Mesenteric fat pad (tissue), 1 donor: ENCODE results near the gene NEK10. TPM values are rescaled to one million over a fixed set of nuclear protein-coding genes. Genes with fewer than 3 reads are reported as not detected.

Source experiments
- DNase-seq: peaks from one replicate; pipeline ENCODE4 v3.0.0-alpha.2; 2020; ENCODE audit warnings: low spot score
- total RNA-seq: library from RNA; stranded (reverse); fragmentation: NEBNext Ultra II Directional; extraction: Animal tissue kit (Norgen Biotek cat#: 25700); gene quantifications from one replicate; pipeline ENCODE4 v1.2.1, GENCODE V29; 2021
- donor health status: DM: yes; HTN: yes; CAD: no.

Gene NEK10
- total RNA-seq, 1 donor from 2014 or later = 0.87 TPM

GRCh38 chr3:27110020-27110419 lies 259.2 kb downstream of the NEK10 start:
- DNase-seq = no peak

GRCh38 chr3:27108322-27108721 lies 260.9 kb downstream of the NEK10 start:
- no peak for DNase-seq

- no peak for DNase-seq
Measured at GRCh38 chr3:27105904-27106303, 263.3 kb downstream of the NEK10 start.

- no peak for DNase-seq
Measured at GRCh38 chr3:27097182-27097581, 272.0 kb downstream of the NEK10 start.

- no peak for DNase-seq
Measured at GRCh38 chr3:27095553-27096222, 273.5 kb downstream of the NEK10 start.

- no peak for DNase-seq
Measured at GRCh38 chr3:27094721-27095120, 274.5 kb downstream of the NEK10 start.

GRCh38 chr3:27093771-27094170 lies 275.4 kb downstream of the NEK10 start:
- no peak for DNase-seq

GRCh38 chr3:27090275-27091041 lies 278.7 kb downstream of the NEK10 start:
- DNase-seq = no peak

GRCh38 chr3:27089645-27090044 lies 279.5 kb downstream of the NEK10 start:
- no peak for DNase-seq

- no peak for DNase-seq
Measured at GRCh38 chr3:27089068-27089467, 280.1 kb downstream of the NEK10 start.

GRCh38 chr3:27085829-27086730 lies 283.1 kb downstream of the NEK10 start:
- DNase-seq = no peak

GRCh38 chr3:27081992-27082607 lies 287.1 kb downstream of the NEK10 start:
- DNase-seq = no peak

- DNase-seq = no peak
Measured at GRCh38 chr3:27081566-27081965, 287.6 kb downstream of the NEK10 start.

- no peak for DNase-seq
Measured at GRCh38 chr3:27080258-27080525, 289.0 kb downstream of the NEK10 start.

GRCh38 chr3:27079427-27080257 lies 289.5 kb downstream of the NEK10 start:
- no peak for DNase-seq

GRCh38 chr3:27078246-27078913 lies 290.8 kb downstream of the NEK10 start:
- DNase-seq = no peak

- DNase-seq = no peak
Measured at GRCh38 chr3:27076815-27077630, 292.2 kb downstream of the NEK10 start.

GRCh38 chr3:27074914-27075313 lies 294.3 kb downstream of the NEK10 start:
- no peak for DNase-seq

GRCh38 chr3:27073912-27074311 lies 295.3 kb downstream of the NEK10 start:
- DNase-seq = no peak
